ENCODE results near the gene PARP3. TPM values are rescaled to one million over a fixed set of nuclear protein-coding genes. Genes with fewer than 3 reads are reported as not detected.

The PARP3 gene
- total RNA-seq, 1 donor from 2014 or later: 4.6 TPM

DNA sequence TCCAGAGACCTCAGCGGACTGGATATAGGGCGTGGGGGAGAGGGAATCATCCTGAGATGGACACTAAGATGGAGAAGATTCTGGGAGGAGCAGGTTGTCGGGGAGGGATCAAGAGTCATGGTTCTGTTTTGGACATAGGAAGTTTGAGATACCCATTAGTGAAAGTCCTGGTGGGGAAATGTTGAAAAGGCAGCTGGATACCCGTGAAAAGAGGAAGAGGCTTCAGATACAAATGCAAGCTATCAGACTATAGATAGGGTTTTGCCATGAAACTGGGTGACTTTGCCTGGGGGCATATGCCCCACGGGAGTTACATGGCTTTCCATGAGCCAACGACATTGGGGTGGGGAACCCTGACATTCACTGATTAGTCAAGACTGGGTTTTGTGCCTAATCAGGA is 11.9 kb downstream of the PARP3 start:
- TF ChIP-seq, protein P1, sequence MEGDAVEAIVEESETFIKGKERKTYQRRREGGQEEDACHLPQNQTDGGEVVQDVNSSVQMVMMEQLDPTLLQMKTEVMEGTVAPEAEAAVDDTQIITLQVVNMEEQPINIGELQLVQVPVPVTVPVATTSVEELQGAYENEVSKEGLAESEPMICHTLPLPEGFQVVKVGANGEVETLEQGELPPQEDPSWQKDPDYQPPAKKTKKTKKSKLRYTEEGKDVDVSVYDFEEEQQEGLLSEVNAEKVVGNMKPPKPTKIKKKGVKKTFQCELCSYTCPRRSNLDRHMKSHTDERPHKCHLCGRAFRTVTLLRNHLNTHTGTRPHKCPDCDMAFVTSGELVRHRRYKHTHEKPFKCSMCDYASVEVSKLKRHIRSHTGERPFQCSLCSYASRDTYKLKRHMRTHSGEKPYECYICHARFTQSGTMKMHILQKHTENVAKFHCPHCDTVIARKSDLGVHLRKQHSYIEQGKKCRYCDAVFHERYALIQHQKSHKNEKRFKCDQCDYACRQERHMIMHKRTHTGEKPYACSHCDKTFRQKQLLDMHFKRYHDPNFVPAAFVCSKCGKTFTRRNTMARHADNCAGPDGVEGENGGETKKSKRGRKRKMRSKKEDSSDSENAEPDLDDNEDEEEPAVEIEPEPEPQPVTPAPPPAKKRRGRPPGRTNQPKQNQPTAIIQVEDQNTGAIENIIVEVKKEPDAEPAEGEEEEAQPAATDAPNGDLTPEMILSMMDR (conservative IDR thresholded peaks at IDR 0.05): no peak
- Mint-ChIP-seq H3K9me3 (no peaks in the 10 kb centered on the region), H3K4me1 (peaks cover 18% of the 10 kb centered on the region), H3K36me3 (ENCODE audit: low read depth) (peaks cover 4% of the 10 kb centered on the region), H3K27me3 (ENCODE audit: low read depth) (peaks cover 37% of the 10 kb centered on the region), H3K27ac (ENCODE audit: unreplicated experiment) (no peak overlapping the region), H3K4me3 (peak overlapping the region; percentile 35)
- no peak for DNase-seq (ENCODE audit: low read depth, low spot score)

DNA sequence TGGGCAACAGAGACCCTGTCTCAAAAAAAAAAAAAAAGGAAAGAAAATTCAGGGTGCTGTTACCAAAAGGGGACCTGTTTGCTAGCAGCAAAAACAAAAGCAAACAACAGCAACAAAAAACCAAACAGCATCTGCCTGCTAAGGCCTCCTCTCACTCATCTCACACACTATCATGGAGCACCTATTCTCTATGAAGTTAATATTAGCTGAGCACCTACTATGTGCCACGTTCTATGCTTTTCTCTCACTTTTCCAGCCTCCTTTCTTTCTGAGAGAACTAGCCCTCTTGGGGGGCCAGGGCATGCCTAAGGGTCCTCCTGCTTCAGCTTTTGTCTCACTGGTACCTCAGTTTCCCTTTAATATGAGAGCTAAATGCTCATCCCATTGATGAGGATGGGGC is 12.6 kb downstream of the PARP3 start:
- Mint-ChIP-seq H3K9me3 (no peaks in the 10 kb centered on the region), H3K4me1 (peaks cover 18% of the 10 kb centered on the region), H3K27me3 (ENCODE audit: low read depth) (peaks cover 37% of the 10 kb centered on the region), H3K36me3 (ENCODE audit: low read depth) (peaks cover 4% of the 10 kb centered on the region), H3K27ac (ENCODE audit: unreplicated experiment) (no peak overlapping the region), H3K4me3 (peak overlapping the region; percentile 35)
- no peak for DNase-seq (ENCODE audit: low read depth, low spot score)
- TF ChIP-seq, protein P1 (conservative IDR thresholded peaks at IDR 0.05): no peak

DNA sequence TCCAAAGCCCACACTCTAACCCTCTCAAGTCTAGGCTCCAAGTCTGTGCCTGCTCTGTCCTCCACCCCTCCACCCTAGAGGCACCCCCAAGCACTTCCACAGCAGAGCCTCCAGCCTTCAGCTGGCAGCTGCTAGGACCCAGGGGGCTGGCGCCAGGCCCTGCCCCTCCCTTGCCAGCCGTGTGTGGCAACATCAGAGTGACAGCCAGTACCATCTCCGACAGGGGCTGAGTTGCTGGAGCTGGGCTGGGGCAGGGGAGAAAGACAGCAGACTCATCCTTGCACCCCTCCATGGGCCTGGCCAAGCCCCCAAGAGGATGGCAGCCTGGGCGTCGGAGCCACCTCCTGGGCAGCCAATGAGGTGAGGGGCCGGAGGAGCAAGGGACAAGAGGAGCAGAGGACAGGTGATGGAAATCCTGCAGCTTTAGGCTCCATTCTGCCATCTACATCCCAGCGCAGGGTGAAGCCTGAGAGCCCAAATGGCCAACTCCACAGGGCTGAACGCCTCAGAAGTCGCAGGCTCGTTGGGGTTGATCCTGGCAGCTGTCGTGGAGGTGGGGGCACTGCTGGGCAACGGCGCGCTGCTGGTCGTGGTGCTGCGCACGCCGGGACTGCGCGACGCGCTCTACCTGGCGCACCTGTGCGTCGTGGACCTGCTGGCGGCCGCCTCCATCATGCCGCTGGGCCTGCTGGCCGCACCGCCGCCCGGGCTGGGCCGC is 13.2 kb downstream of the PARP3 start, which contains the start of gene GPR62:
TSS of gene GPR62 (plus strand) at position 207 of the 718 bp plus-strand sequence. CDS start at position 479, 272 bp downstream.
- TF ChIP-seq, protein P1 (conservative IDR thresholded peaks at IDR 0.05): no peak
- Mint-ChIP-seq H3K27me3 (ENCODE audit: low read depth) (peaks cover 37% of the 10 kb centered on the region), H3K9me3 (no peaks in the 10 kb centered on the region), H3K27ac (ENCODE audit: unreplicated experiment) (no peak within 1 kb of the TSS), H3K4me3 (peak within 1 kb of the TSS; percentile 35), H3K4me1 (peaks cover 18% of the 10 kb centered on the region), H3K36me3 (ENCODE audit: low read depth) (peaks cover 4% of the 10 kb centered on the region)
- no peak for DNase-seq (ENCODE audit: low read depth, low spot score)

DNA sequence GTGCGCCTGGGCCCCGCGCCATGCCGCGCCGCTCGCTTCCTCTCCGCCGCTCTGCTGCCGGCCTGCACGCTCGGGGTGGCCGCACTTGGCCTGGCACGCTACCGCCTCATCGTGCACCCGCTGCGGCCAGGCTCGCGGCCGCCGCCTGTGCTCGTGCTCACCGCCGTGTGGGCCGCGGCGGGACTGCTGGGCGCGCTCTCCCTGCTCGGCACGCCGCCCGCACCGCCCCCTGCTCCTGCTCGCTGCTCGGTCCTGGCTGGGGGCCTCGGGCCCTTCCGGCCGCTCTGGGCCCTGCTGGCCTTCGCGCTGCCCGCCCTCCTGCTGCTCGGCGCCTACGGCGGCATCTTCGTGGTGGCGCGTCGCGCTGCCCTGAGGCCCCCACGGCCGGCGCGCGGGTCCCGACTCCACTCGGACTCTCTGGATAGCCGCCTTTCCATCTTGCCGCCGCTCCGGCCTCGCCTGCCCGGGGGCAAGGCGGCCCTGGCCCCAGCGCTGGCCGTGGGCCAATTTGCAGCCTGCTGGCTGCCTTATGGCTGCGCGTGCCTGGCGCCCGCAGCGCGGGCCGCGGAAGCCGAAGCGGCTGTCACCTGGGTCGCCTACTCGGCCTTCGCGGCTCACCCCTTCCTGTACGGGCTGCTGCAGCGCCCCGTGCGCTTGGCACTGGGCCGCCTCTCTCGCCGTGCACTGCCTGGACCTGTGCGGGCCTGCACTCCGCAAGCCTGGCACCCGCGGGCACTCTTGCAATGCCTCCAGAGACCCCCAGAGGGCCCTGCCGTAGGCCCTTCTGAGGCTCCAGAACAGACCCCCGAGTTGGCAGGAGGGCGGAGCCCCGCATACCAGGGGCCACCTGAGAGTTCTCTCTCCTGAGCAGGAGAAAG is 14.0 kb downstream of the PARP3 start:
- DNase-seq (ENCODE audit: low read depth, low spot score): peak; percentile 50
- Mint-ChIP-seq H3K27me3 (ENCODE audit: low read depth) (peaks cover 34% of the 10 kb centered on the region), H3K4me3 (peak overlapping the region; percentile 41), H3K27ac (ENCODE audit: unreplicated experiment) (no peak overlapping the region), H3K36me3 (ENCODE audit: low read depth) (peaks cover 4% of the 10 kb centered on the region), H3K9me3 (no peaks in the 10 kb centered on the region), H3K4me1 (peaks cover 18% of the 10 kb centered on the region)
- TF ChIP-seq, protein P1 (conservative IDR thresholded peaks at IDR 0.05): peak; percentile 59

DNA sequence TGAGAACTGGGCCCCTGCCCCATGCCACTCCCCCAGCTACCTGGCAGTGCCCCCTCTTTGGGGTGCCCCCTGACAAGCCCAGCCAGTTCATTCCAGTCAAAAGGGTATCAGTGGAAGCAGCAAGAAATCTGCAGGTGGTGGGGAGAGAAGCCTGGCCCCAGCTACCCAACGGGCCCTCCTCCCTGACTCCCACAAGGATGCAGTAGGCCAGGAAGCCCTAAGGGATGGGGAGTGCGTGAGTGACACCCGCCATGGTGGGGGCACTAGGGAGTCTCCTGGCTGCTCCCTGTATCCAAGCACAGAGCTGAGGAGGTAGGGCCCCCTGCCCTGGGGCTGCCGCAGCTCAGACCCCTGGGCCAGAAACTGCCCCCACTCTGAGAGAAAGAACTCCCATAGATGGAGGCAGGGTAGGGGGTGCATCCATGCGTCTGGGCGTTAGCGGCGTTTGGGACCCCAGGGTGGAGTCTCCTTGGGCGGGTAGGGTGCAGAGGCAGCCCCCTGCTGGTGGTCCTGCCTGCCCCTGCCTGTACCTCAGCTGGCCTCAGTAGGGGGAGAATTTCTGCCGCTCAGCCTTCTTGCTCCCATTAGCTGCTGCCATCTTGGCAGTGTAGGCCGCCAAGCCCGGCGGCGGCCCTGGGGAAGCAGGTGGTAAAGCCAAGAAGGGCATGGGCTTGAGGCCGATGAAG is 15.5 kb downstream of the PARP3 start:
- peaks cover 28% of the 10 kb centered on the region for H3K4me1 Mint-ChIP-seq
- peaks cover 27% of the 10 kb centered on the region for H3K27me3 Mint-ChIP-seq (ENCODE audit: low read depth)
- H3K27ac Mint-ChIP-seq (ENCODE audit: unreplicated experiment): no peak overlapping the region
- no peaks in the 10 kb centered on the region for H3K9me3 Mint-ChIP-seq
- TF ChIP-seq, protein P1 (conservative IDR thresholded peaks at IDR 0.05): no peak
- no peak for DNase-seq (ENCODE audit: low read depth, low spot score)
- peaks cover 4% of the 10 kb centered on the region for H3K36me3 Mint-ChIP-seq (ENCODE audit: low read depth)
- H3K4me3 Mint-ChIP-seq: peak overlapping the region; percentile 62

All from neural crest cell (in vitro differentiated cells).